Endothelial cell of umbilical vein (primary cell): ENCODE results near the gene MAP1B. TPM values are rescaled to one million over a fixed set of nuclear protein-coding genes. Genes with fewer than 3 reads are reported as not detected.

Experiments used
- BruUV-seq: library from RNA; stranded (reverse); fragments of 400-500 nt; replicated peaks from 2 replicates; lab custom pipeline; 2021; lab: Mats Ljungman, UMichigan
- CTCF ChIA-PET: fragments of 300-600, 350-600 bp; sonication (Branson Sonifier 250); formaldehyde crosslinking; loops from one replicate; lab custom pipeline; 2021; ENCODE audit warnings: antibody characterized with exemption, inconsistent platforms; lab: Charles Lee
- POLR2A ChIA-PET: fragments of 300-600, 350-600 bp; sonication (Branson Sonifier 250); formaldehyde crosslinking; loops from one replicate; lab custom pipeline; 2021; ENCODE audit warnings: antibody characterized with exemption, inconsistent platforms; lab: Charles Lee
- DNase-seq: peaks from one replicate; pipeline ENCODE4 v3.0.0-alpha.2; 2011; ENCODE audit warnings: low read depth, low spot score
- FAIRE-seq: peaks from 2 replicates; lab custom pipeline; 2011; peaks lifted over from hg19 to GRCh38; lab: Jason Lieb, UNC
- H2AFZ ChIP-seq: 2 replicates; pipeline ENCODE4 v1.6.0; 2012; ENCODE audit warnings: low read depth, low read length, control low read depth, inconsistent platforms
- H3K27ac ChIP-seq: 2 replicates; pipeline ENCODE4 v1.5.1; 2011; ENCODE audit warnings: low read depth, mild to moderate bottlenecking, control low read depth, low read length, moderate library complexity; ENCODE audit not compliant: insufficient read depth
- H3K27me3 ChIP-seq, 2 experiments: 2 replicates each; pipeline versions ENCODE4 v1.6.0 to v1.6.1; 2011; ENCODE audit warnings: low read length in 2 of 2, mixed read lengths in 1 of 2; ENCODE audit not compliant: control insufficient read depth in 2 of 2, insufficient read depth in 2 of 2
- H3K36me3 ChIP-seq, 2 experiments: 2 replicates in 1 of 2; 3 replicates in 1 of 2; pipeline ENCODE4 v1.5.1; 2011; ENCODE audit warnings: low read length in 2 of 2, mild to moderate bottlenecking in 1 of 2, moderate library complexity in 1 of 2; ENCODE audit not compliant: control insufficient read depth in 2 of 2, insufficient read depth in 2 of 2; ENCODE audit errors: extremely low read depth in 1 of 2
- H3K4me1 ChIP-seq: 3 replicates; pipeline ENCODE4 v1.5.1; 2011; ENCODE audit warnings: mild to moderate bottlenecking, low read length; ENCODE audit not compliant: control insufficient read depth, insufficient read depth; ENCODE audit errors: extremely low read depth
- H3K4me2 ChIP-seq: 2 replicates; pipeline ENCODE4 v1.6.1; 2011; ENCODE audit warnings: low read length, control low read depth, mixed read lengths; ENCODE audit not compliant: insufficient read depth
- H3K4me3 ChIP-seq, 3 experiments: fragments of 200-600 bp in 1 of 3; sonication (generic), shearing (Covaris generic) in 1 of 3; replicated peaks in 1 of 3; 2 replicates each; pipeline ENCODE4 v1.5.1; 2011 to 2016; ENCODE audit warnings: control low read depth in 3 of 3, low read length in 3 of 3, mild to moderate bottlenecking in 2 of 3, inconsistent platforms in 1 of 3, low read depth in 1 of 3, moderate library complexity in 1 of 3; ENCODE audit not compliant: insufficient read depth in 1 of 3
- H3K79me2 ChIP-seq: 2 replicates; pipeline ENCODE4 v1.6.0; 2012; ENCODE audit warnings: low read length, inconsistent platforms; ENCODE audit not compliant: control insufficient read depth, insufficient read depth
- H3K9ac ChIP-seq: replicated peaks from 2 replicates; pipeline ENCODE3; 2011; ENCODE audit warnings: low read length, control low read depth; ENCODE audit not compliant: insufficient read depth; ENCODE audit errors: extremely low read depth
- H3K9me1 ChIP-seq: replicated peaks from 3 replicates; pipeline ENCODE4 v1.6.0; 2011; ENCODE audit warnings: mild to moderate bottlenecking, low read length; ENCODE audit not compliant: control insufficient read depth, insufficient read depth; ENCODE audit errors: extremely low read depth
- H3K9me3 ChIP-seq: replicated peaks from 2 replicates; pipeline ENCODE4 v1.5.1; 2012; ENCODE audit warnings: low read length, inconsistent platforms; ENCODE audit not compliant: control insufficient read depth, insufficient read depth
- H4K20me1 ChIP-seq: replicated peaks from 2 replicates; pipeline ENCODE3; 2011; ENCODE audit warnings: mild to moderate bottlenecking, low read length; ENCODE audit not compliant: control insufficient read depth, insufficient read depth; ENCODE audit errors: extremely low read depth
- EZH2 ChIP-seq: IDR thresholded peaks from 2 replicates; pipeline ENCODE4 v1.6.1; 2012; ENCODE audit warnings: borderline replicate concordance, low read depth, mild to moderate bottlenecking, moderate library complexity, low read length, inconsistent platforms; ENCODE audit not compliant: severe bottlenecking
- FOS ChIP-seq: IDR thresholded peaks from 2 replicates; pipeline ENCODE4 v1.6.1; 2011; ENCODE audit warnings: mild to moderate bottlenecking, low read length, moderate library complexity, borderline replicate concordance; ENCODE audit not compliant: insufficient read depth
- GATA2 ChIP-seq: IDR thresholded peaks from 2 replicates; pipeline ENCODE4 v1.7.0; 2011; ENCODE audit warnings: low read depth, mild to moderate bottlenecking, moderate library complexity, mixed read lengths, low read length; ENCODE audit not compliant: insufficient read length, insufficient read depth
- JUN ChIP-seq: IDR thresholded peaks from 2 replicates; pipeline ENCODE4 v1.6.1; 2011; ENCODE audit warnings: borderline replicate concordance, low read depth; ENCODE audit not compliant: insufficient read length, insufficient read depth
- MYC ChIP-seq: IDR thresholded peaks from one replicate; pipeline ENCODE4 v1.6.1; 2011; ENCODE audit warnings: mild to moderate bottlenecking, low read depth, low read length
- POLR2A ChIP-seq: IDR thresholded peaks from 2 replicates; pipeline ENCODE4 v1.6.1; 2012; ENCODE audit warnings: low read depth, mild to moderate bottlenecking, control low read depth, low read length
- POLR2AphosphoS5 ChIP-seq: IDR thresholded peaks from 2 replicates; pipeline ENCODE4 v1.6.1; 2012; ENCODE audit warnings: low read depth, mild to moderate bottlenecking, control low read depth, low read length, moderate library complexity; ENCODE audit not compliant: insufficient read depth
- dilution Hi-C: fragments of 300-500 bp; cut with MboI; formaldehyde crosslinking; loops from one replicate; pipeline ENCODE4 v1.15.0; 2019; ENCODE audit warnings: low sequenced_read_pairs; ENCODE audit not compliant: extremely low pct_ligation_motif_present
- intact Hi-C: fragments of 100-400 bp; cut with micrococcal nuclease; formaldehyde crosslinking; loops from one replicate; pipeline ENCODE4 v1.10.0; 2022
- polyA plus RNA-seq, 4 experiments: library from polyadenylated mRNA; depleted of rRNA in 3 of 4; stranded (reverse) in 3 of 4; unstranded in 1 of 4; fragments of >200 nt; gene quantifications; 2 replicates each; pipeline versions ENCODE4 v1.2.1 to v1.2.3, GENCODE V29; 2011 to 2012; ENCODE audit warnings: missing spikeins in 1 of 4
- total RNA-seq: library from RNA; stranded (reverse); gene quantifications from 2 replicates; pipeline ENCODE4 v1.2.3, GENCODE V29; 2021
- TF ChIP-seq, protein P1 (sequence below): IDR thresholded peaks from 2 replicates; pipeline ENCODE4 v1.6.1; 2011; ENCODE audit not compliant: insufficient read depth, insufficient read length
- TF ChIP-seq, protein P2 (sequence below), 2 donors: IDR thresholded peaks; 1 replicate in 1 of 2; 2 replicates in 1 of 2; pipeline ENCODE4 v1.5.1; 2011; ENCODE audit warnings: low read length in 2 of 2, mild to moderate bottlenecking in 2 of 2, moderate library complexity in 2 of 2, control low read depth in 1 of 2, inconsistent platforms in 1 of 2, low read depth in 1 of 2; ENCODE audit not compliant: insufficient read depth in 1 of 2; ENCODE audit errors: extremely low read depth in 1 of 2

The MAP1B gene
- total and polyA plus RNA-seq, 2 donors (not counting 3 experiments of a cell fraction or from before 2014, with no cell fraction given): 55.9 to 263 TPM

DNA sequence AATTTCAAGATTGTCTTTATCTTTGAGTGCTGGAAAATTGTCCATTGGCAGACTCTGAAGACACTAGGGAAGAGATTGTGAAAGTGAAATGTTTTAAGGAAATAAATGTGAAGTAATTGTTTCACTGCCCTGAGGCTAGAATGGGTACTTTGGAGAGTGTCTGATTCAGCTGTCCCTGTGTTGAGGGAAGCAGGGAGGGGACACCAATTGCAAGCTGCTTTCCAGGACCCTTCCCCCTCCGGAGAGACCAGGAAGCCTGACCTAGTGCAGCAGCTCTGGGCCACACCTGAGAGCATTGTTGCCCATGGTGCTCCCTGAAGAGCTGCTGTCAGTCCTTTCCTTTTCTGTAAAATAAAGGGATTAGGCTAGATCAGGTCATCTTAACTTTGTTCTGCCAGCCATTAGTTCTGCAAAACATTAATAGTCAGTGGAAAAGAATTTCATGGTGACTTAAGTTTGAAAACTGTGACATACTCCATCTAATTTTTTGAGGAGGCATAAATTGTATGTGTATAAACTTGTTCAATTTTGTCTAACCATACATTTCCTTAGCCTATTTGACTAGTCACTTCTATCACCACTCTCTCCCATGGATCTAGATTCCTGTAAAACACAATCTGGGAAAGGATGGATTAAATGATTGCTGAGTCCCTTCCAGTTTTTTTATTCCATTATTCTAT, 18.8 kb downstream of the MAP1B start:
- no TSS peak for BruUV-seq
- Histone ChIP-seq H3K79me2 (peaks cover 88% of the 10 kb centered on the region), H3K27me3 (no peaks in the 10 kb centered on the region), H3K4me2 (no peak overlapping the region), H3K4me1 (peaks cover 21% of the 10 kb centered on the region), H3K9ac (no peak overlapping the region), H3K27ac (no peak overlapping the region), H3K9me3 (no peaks in the 10 kb centered on the region), H3K36me3 (peaks cover 8 to 18% of the 10 kb centered on the region in 2 experiments), H3K9me1 (no peaks in the 10 kb centered on the region), H4K20me1 (no peaks in the 10 kb centered on the region), H2AFZ (no peak overlapping the region), H3K4me3 (no peak overlapping the region)
- ChIA-PET POLR2A (no interaction called here), CTCF (interaction anchor here (0.9 to 1.1 kb wide), 2 partner anchors 11 to 182 kb away, joined by 3 to 4 read pairs; no protein-coding TSS in a partner anchor)
- TF ChIP-seq GATA2 (no peak), POLR2A (no peak), FOS (no peak), POLR2AphosphoS5 (no peak), JUN (no peak), MYC (no peak), EZH2 (no peak)
- TF ChIP-seq, protein P1, sequence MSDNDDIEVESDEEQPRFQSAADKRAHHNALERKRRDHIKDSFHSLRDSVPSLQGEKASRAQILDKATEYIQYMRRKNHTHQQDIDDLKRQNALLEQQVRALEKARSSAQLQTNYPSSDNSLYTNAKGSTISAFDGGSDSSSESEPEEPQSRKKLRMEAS: no peak
- TF ChIP-seq, protein P2, sequence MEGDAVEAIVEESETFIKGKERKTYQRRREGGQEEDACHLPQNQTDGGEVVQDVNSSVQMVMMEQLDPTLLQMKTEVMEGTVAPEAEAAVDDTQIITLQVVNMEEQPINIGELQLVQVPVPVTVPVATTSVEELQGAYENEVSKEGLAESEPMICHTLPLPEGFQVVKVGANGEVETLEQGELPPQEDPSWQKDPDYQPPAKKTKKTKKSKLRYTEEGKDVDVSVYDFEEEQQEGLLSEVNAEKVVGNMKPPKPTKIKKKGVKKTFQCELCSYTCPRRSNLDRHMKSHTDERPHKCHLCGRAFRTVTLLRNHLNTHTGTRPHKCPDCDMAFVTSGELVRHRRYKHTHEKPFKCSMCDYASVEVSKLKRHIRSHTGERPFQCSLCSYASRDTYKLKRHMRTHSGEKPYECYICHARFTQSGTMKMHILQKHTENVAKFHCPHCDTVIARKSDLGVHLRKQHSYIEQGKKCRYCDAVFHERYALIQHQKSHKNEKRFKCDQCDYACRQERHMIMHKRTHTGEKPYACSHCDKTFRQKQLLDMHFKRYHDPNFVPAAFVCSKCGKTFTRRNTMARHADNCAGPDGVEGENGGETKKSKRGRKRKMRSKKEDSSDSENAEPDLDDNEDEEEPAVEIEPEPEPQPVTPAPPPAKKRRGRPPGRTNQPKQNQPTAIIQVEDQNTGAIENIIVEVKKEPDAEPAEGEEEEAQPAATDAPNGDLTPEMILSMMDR (IDR thresholded peaks at IDR 0.05; ENCODE audit: extremely low read depth in 1 of 2, insufficient read depth in 1 of 2, low read depth in 1 of 2, low read length in 2 of 2): no peak
- FAIRE-seq (no peak), DNase-seq (no peak)
- intact Hi-C loops: no loop called here
- dilution Hi-C loops: no loop called here
